NCI-H2029 (cell line): ENCODE results near the gene SMYD2.

Source experiments
- DNase-seq: peaks from one replicate; lab custom pipeline; 2025; lab: John Stamatoyannopoulos, UW

SMYD2 gene

GRCh38 chr1:214329470-214330220 is 48.7 kb downstream of the SMYD2 start:
- no peak for DNase-seq

- DNase-seq = no peak
These were observed 49.3 kb downstream of the SMYD2 start for GRCh38 chr1:214330222-214330621.

GRCh38 chr1:214330715-214331114 is 49.8 kb downstream of the SMYD2 start:
- no peak for DNase-seq

- no peak for DNase-seq
These were observed 50.2 kb downstream of the SMYD2 start for GRCh38 chr1:214331180-214331579.

GRCh38 chr1:214331827-214332423 is 51.0 kb downstream of the SMYD2 start:
- DNase-seq = peak; percentile 17

GRCh38 chr1:214332946-214333798 is 52.2 kb downstream of the SMYD2 start:
- DNase-seq = no peak

GRCh38 chr1:214335567-214335966 is 54.6 kb downstream of the SMYD2 start:
- DNase-seq = no peak

- no peak for DNase-seq
These were observed 56.1 kb downstream of the SMYD2 start for GRCh38 chr1:214337015-214337414.

- DNase-seq = no peak
These were observed 56.6 kb downstream of the SMYD2 start for GRCh38 chr1:214337511-214337910.

- no peak for DNase-seq
These were observed 57.3 kb downstream of the SMYD2 start for GRCh38 chr1:214338212-214338611.

GRCh38 chr1:214341459-214341858 is 60.5 kb downstream of the SMYD2 start:
- no peak for DNase-seq

- DNase-seq = no peak
These were observed 61.0 kb downstream of the SMYD2 start for GRCh38 chr1:214341932-214342331.

GRCh38 chr1:214342525-214342924 is 61.6 kb downstream of the SMYD2 start:
- DNase-seq = no peak

- DNase-seq = no peak
These were observed 63.9 kb downstream of the SMYD2 start for GRCh38 chr1:214344897-214345296.

- DNase-seq = no peak
These were observed 68.0 kb downstream of the SMYD2 start for GRCh38 chr1:214349008-214349407.

- DNase-seq = no peak
These were observed 68.8 kb downstream of the SMYD2 start for GRCh38 chr1:214349781-214350180.

GRCh38 chr1:214351551-214352277 is 70.8 kb downstream of the SMYD2 start:
- DNase-seq = no peak

- no peak for DNase-seq
These were observed 71.9 kb downstream of the SMYD2 start for GRCh38 chr1:214352838-214353237.

GRCh38 chr1:214354440-214355148 is 73.6 kb downstream of the SMYD2 start:
- DNase-seq = no peak

- DNase-seq = no peak
These were observed 79.2 kb downstream of the SMYD2 start for GRCh38 chr1:214360116-214360515.

- DNase-seq = no peak
These were observed 79.7 kb downstream of the SMYD2 start for GRCh38 chr1:214360525-214361164.
